BE2C (cell line): Measurements from ENCODE around the gene NPHP4.

Experiments used
- DNase-seq: peaks from one replicate; pipeline ENCODE4 v3.0.0-alpha.2; 2020
- H3K27me3 ChIP-seq: fragments of 250-450 bp; sonication (Bioruptor Pico); 2 replicates; pipeline ENCODE4 v1.5.1; 2020; ENCODE audit warnings: mild to moderate bottlenecking
- H3K36me3 ChIP-seq: fragments of 250-450 bp; sonication (Bioruptor Pico); 2 replicates; pipeline ENCODE4 v1.5.1; 2020; ENCODE audit warnings: mild to moderate bottlenecking
- H3K4me1 ChIP-seq: fragments of 250-450 bp; sonication (Bioruptor Pico); 2 replicates; pipeline ENCODE4 v1.5.1; 2020
- H3K4me3 ChIP-seq: 2 replicates; pipeline ENCODE4 v1.5.1; 2011; ENCODE audit warnings: low read depth, low read length
- H3K9me3 ChIP-seq: fragments of 250-450 bp; sonication (Bioruptor Pico); 2 replicates; pipeline ENCODE4 v1.5.1; 2020
- CTCF ChIP-seq: IDR thresholded peaks from 2 replicates; pipeline ENCODE4 v1.5.1; 2012; ENCODE audit warnings: mild to moderate bottlenecking, low read depth, low read length

The NPHP4 gene

DNA sequence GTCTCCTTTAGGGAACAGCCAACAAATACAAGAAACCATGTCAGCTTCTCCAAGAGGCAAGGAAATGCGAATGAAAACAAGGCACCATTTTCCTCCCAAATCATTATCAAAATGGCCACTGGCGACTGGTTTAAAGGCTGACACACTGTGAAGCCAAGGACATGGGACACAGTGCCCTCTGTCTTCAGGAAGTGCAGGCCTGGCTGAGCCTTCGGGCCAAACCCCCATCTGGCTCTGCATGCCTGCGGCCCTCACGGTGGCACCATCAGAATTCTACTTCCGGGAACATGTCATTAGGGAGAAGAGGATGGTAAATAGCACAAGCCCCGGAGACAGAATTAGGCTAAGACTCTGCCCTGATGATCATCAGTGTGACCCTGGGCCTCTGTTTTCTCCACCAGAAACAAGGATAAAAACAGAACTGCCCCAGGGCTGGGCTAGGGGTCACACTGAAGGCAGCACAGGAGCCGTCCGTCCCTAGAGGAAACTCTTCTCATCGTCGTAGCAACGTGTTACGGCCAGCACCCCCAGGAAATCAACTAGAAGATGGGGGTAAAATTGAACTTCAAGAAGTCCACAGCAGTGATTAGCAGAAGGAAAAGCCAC lies 103.5 kb downstream of the NPHP4 start:
- peak; percentile 48 for TF ChIP-seq CTCF
- Histone ChIP-seq H3K9me3 (no peaks in the 10 kb centered on the region), H3K36me3 (no peaks in the 10 kb centered on the region), H3K4me1 (peaks cover 12% of the 10 kb centered on the region), H3K27me3 (no peaks in the 10 kb centered on the region), H3K4me3 (no peak overlapping the region)
- peak; percentile 49 for DNase-seq

GRCh38 chr1:5887971-5888361 lies 104.3 kb downstream of the NPHP4 start:
- TF ChIP-seq CTCF = no peak
- peaks cover 12% of the 10 kb centered on the region for H3K4me1 ChIP-seq
- H3K4me3 ChIP-seq = no peak overlapping the region
- no peaks in the 10 kb centered on the region for H3K36me3 ChIP-seq
- H3K9me3 ChIP-seq = no peaks in the 10 kb centered on the region
- H3K27me3 ChIP-seq = no peaks in the 10 kb centered on the region
- no peak for DNase-seq

- no peak for DNase-seq
- peaks cover 12% of the 10 kb centered on the region for H3K4me1 ChIP-seq
- TF ChIP-seq CTCF = no peak
- no peaks in the 10 kb centered on the region for H3K9me3 ChIP-seq
- no peak overlapping the region for H3K4me3 ChIP-seq
- no peaks in the 10 kb centered on the region for H3K36me3 ChIP-seq
- H3K27me3 ChIP-seq = no peaks in the 10 kb centered on the region
These were observed 104.8 kb downstream of the NPHP4 start for GRCh38 chr1:5887349-5887970.

DNA sequence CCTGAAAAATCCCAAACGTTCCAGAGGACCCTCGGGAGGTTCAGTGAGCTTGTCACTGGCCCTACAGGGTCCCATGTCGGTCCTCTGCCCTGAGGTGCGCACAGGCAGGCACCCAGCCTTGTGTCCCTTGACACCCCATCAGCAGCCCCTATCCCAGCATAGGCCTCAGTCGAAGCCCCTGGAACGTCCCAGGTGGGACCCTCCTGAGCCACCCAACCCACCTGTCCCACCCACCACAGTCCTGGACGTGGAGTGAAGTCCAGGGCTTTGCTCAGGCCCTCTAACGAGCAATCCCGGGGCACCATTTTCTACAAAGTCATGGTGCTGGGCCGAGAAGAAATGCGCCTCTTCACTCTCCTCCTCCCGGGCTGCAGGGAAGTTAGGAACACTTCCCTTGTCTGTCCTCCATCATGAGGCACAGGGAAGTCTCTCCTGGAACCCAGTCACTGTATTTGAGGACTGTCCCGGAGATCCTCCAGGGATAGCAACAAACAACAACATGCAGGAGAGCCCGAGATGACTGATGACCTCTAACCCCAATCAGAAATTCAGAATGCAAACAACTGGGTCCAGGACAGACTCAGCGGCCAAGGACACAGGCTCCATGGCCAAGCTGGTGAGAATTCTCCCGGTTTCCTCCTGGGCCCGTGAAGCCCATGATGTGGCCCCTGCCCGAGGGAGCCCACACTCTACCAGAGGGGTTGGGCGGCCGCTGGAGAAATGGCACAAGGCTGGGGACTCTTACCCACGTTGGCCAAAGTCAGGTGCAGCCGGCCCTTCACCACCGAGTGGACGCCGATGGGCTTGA lies 105.5 kb downstream of the NPHP4 start:
- peaks cover 12% of the 10 kb centered on the region for H3K4me1 ChIP-seq

GRCh38 chr1:5886140-5886483 lies 106.1 kb downstream of the NPHP4 start:
- no peaks in the 10 kb centered on the region for H3K9me3 ChIP-seq
- TF ChIP-seq CTCF = no peak
- H3K27me3 ChIP-seq = no peaks in the 10 kb centered on the region
- no peaks in the 10 kb centered on the region for H3K36me3 ChIP-seq
- no peak for DNase-seq
- no peak overlapping the region for H3K4me3 ChIP-seq
- H3K4me1 ChIP-seq = peaks cover 12% of the 10 kb centered on the region

More for the DNA sequence above, 105.5 kb downstream of the NPHP4 start:
- Histone ChIP-seq H3K27me3 (no peaks in the 10 kb centered on the region), H3K4me3 (no peak overlapping the region), H3K36me3 (no peaks in the 10 kb centered on the region), H3K9me3 (no peaks in the 10 kb centered on the region)
- TF ChIP-seq CTCF = no peak
- no peak for DNase-seq
